NCI-H2196 (cell line): ENCODE measurements around the gene LNX1.
"Not testable (repeated sequence)": the region's sequence is repeated elsewhere in the genome, so short reads cannot be mapped to it uniquely, and the experiment has no call there.

Experiments used
- DNase-seq: peaks from one replicate; lab custom pipeline; 2025; ENCODE audit not compliant: unreplicated experiment; lab: John Stamatoyannopoulos, UW

Gene LNX1

DNA sequence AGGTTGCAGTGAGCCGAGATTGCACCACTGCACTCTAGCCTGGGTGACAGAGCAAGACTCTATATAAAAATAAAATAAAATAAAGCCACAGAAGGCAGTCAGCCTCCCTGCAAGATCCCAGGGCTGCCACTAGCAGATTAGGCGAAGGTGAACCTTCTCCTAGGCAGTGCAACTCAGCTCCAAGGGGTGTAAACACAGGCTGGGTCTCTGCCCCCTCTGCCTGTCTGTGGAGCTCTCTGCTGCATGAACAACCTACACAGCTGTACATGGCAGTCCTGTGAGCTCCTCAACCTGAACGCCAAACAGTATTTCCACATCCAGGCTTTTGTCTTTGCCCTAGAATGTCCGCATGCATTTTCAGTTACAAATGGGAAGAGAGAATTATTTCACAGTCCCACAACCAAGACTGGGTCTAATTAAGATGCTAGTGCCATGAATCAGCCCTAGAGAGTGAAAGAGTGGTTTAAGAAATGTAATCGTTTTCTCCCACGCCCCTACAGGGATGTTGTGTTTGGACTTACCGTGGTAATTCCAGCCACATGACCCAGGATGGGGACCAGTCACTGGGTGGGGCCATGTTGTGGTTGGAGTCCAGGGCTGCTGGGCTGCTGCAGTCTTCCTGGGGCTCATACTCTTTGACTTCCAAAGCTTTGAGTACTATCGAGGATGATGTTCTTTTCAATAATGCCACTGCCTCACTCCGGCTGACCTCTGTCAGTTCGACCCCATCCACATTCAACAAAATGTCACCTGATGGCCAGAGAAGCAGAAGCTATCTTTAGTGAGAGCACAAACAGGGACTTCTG, 114.9 kb downstream of the LNX1 start:
- DNase-seq, result no peak

DNA sequence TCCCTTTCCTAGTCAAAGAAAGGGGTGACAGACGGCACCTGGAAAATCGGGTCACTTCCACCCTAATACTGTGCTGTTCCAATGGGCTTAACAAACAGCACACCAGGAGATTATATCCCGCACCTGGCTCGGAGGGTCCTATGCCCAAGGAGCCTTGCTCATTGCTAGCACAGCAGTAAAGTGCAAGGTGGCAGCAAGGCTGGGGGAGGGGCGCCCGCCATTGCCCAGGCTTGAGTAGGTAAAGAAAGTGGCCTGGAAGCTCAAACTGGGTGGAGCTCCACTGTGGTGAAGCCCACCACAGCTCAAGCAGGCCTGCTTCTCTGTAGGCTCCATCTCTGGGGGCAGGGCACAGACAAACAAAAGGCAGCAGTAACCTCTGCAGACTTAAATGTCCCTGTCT, 124.7 kb downstream of the LNX1 start:
- not testable (repeated sequence) for DNase-seq

DNA sequence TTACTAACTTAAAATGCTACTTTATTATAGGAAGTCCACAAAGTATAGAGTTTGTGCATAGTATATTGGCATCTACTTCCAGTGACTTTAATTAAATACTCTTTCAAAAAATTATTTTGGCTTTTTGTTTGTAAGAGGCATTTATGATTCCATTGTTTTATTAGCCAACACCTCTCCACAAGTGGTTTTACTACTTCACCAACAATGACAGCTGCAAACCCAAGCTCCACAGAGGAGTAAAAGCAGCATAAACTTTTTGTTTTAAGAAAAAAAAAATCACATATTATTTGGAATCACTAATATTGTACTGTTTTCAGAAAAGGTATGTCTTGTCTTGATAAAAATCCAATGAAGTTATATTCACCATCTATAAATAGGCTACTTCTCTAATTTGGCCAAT, 125.4 kb downstream of the LNX1 start:
- no peak for DNase-seq

DNA sequence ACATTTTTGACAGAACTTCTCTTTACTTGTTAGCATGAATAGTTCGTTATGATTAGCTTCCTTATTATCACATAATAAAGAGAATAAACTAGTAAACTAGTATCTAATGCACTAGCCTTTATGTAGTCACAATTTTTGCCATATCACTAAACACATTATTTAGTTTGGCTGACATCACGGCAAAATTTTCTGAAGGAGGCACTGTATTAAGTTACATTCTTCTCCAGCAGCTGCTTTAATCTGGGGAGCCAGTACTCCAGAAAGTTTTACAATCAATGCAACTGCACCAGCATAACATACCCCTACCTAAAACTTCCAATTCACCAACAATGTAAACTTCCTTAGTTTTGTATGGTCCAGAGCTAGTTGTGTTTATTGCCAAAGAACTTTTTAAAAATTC, 126.0 kb downstream of the LNX1 start:
- no peak for DNase-seq

DNA sequence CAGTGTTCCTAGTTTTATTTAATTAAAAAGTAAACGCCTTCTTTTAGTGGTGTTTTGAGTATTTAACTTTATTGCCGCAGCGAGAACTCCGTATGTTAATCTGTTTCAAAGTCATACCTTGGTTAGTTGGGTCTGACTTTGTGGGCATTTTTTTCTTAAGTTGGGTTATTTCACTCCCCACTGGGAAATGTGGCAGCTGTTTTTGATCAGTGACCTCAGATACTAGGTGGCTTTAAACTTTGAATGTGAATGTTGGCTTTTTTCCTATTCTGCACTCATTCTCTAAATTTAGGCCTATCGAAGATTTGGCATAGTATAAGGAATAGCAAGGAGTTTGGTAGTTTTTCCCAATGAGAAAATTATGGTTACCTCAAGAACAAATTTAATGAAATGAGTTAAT, 127.9 kb downstream of the LNX1 start:
- no peak for DNase-seq

DNA sequence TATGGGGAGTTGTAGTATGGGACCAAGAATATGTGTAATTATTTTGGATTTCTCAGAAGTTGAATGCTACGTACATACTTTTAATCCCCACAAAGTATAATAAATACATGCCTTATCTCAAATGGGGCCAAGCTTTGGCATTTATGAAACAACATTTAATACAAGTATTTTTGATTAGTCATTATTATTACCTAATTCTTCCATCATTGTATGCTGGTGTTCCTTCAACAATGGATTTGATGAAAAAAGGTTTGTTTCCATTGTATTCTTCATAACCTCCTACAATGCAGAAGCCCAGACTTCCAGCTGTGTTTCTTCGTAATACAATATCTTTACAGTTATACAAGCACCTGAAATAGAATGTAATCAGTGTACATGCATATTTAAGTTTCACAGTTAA, 130.0 kb downstream of the LNX1 start:
- no peak for DNase-seq

DNA sequence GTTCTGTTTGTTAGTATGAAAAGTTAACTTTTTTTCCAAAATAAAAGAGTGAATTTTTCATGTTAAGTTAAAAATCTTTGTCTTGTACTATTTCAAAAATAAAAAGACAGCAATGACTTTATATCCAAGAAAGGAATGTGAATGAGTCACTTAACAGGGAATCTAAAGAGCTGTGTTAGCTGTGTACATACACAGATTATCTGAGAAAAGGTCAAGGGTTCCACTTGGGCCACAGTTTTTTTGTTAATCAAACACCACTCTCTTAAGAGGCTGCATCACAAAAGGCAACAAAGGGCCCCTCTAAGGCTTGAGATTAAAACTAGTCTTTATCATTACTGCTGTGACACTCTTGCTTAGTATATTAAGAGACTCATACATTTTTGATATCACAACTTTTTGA, 131.7 kb downstream of the LNX1 start:
- DNase-seq, result no peak

DNA sequence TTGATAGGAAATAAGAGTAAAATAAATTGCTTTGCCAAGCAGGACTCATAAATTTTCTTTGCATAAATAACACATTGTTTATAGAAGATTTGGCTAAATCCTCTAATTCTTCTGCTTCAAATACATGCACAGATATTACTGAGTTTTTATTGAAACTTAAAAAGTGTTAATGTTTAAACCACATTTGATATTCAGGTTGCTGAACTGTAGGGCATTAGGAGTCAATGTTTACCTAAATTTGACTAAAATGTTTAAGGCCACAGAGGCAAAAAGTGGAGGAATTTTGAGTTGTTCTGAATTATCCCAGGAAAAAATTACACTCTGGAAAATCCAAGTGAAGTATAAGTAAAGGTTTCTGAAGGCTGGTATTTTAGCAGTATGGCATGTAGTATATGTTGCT, 135.1 kb downstream of the LNX1 start:
- DNase-seq, result no peak

DNA sequence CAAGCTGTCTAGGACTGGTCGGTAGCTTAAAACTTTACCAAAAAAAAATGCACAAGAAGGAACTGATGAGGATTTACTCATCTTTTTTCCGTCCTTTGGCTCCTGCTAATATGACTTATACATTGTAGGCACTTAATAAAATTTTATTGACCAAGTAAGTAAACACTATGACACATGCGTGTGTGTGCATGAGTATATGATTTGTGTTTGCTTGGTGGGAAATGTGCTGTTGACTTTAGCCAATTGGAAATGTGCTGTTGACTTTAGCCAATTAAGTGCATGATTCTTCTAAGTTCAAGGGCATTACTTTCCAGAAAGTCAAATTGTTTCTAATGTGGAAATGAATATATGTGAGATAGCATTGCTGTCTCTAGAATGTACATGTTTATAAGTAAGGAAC, 135.5 kb downstream of the LNX1 start:
- DNase-seq, result no peak

DNA sequence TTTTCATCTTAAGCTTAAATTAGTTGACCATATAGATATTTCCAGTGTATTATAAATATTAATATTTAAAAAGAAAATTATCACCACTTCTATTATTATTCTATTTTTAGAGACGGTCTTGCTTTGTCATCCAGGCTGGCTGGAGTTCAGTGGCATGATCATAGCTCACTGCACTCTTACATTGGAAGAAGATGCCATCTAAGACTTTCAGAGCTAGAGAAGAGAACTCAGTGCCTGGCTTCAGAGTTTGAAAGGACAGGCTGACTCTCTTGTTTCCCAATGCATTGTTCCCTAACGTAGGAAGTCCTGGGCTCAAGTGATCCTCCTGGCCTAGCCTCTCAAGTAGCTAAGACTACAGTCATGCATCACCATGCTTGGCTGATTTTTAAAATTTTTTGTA, 137.9 kb downstream of the LNX1 start:
- no peak for DNase-seq

DNA sequence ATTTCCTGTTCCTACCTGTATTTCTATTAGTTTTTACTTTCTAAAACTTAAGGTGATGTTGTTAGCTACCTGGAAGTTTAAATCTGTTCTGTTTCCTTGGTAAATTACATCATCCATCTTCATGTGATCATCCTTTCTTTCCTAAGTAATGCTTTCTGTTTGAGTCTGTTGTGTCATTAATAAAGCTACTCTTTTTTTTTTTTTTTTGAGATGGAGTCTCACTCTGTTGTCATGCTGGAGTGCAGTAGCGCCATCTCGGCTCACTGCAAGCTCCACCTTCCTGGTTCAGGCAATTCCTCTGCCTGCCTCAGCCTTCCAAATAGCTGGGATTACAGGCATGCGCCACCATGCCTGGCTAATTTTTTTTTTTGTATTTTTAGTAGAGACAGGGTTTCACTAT, 140.5 kb downstream of the LNX1 start:
- DNase-seq, result no peak

DNA sequence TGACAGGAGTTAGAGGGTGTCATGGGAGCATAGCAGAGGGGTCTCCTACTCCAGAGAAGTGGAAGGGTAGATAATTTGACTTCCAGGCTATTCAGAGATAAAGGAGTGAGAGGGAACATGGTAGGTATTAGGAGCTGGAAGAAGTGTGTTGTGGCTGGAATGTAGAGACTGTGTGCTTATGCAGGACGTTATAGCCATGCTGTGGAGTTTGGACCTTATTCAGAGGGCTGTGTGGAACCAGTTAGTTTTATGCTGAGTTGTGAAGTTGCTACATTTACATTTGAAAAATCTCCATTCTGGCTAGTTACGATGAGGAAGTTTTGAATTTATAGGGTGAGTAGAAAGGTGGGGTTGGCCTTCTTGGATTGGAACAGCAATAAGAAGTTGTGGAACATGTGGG, 146.3 kb downstream of the LNX1 start:
- no peak for DNase-seq

DNA sequence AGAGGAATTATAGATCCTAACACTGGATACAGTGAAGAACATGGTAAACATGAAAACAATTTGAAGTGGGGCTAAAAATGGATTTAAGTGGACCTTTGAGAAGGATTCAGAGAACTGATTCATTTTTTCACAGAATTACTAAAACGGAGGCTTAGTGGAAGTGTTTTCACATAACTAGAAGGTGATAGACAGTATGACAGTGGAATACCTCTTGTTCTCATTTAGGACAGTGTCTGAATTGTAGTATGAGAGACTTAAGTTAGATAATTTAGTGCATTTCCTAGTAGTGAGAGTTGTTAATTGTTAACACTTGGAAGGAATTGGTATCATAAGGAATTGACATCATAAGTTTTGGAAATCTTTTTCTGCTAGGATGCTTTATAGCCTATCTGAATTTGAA, 149.7 kb downstream of the LNX1 start:
- no peak for DNase-seq

DNA sequence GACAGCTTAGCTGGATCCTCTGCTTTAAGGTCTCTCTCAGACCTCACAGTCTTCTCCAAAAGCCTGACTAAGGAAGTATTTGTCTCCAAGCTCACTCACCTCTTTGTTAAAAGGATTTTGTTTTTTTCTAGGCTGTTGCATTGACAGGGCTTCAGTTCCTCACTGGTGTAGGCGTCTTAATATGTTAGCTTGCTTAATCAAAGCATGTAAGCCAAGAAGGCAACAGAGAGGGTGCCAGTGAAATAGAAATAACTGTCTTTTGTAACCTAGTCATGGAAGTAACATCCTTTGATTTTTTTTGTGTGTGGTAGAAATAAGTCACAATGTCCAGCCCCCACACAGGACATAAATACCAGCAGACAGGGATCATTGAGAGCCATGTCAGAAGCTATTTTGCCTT, 155.0 kb downstream of the LNX1 start:
- no peak for DNase-seq

DNA sequence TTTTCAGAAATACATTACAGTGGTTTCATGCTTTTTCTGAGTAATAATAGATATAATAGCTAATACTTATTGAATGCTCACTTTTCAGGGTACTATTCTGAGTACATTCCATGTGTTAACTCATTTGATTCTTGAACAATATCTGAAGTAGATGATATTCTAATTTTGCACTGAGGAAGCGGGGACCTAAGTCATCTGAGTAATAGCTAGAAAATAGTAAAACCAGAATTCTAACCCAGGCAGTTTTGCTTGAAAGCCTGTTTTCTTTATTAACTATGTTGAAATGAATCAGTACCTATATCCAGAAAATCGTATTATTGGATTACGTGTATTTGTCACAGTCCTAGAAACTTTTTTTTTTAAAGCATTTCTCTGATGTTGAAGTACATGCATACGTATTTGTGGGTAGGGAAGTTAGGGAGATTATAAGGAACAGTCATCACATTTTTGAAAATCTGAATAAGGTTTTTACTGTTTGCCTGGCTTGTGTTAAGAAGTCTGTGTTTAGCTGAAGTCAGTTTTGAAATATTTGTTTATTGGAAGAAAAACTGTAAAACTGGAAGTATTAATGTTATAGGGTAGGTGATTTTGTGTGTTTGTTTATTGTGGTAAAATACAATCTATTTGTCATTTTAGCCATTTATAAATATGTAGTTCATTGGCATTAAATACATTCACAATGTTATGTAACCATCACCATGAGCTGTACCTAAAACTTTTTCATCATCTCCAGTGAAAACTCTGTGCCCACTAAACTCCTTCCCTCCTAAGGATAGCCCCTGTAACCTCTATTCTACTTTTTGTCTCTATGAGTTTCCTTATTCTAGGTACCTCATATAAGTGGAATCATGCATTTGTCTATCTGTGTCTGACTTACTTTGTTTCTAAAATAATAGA, 158.5 kb downstream of the LNX1 start:
- DNase-seq, result no peak

DNA sequence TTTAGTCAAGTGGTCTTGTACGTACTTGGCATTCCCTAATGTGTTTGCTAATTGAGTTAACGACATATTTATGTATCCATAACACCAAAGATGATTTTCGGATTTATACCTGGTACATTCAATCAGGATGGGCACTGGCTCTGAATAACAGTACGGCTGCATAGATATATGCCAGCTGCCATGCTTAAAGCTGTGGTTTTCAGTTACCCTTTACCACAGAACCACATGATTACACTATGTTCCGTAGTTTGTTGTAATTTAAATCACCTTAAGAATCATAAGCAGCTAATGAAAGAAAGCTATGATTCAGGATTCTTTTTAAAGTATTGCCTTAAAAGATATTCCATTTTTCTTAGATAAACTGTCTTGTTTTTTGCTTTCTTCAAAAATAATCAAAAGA, 160.2 kb downstream of the LNX1 start:
- DNase-seq, result no peak

DNA sequence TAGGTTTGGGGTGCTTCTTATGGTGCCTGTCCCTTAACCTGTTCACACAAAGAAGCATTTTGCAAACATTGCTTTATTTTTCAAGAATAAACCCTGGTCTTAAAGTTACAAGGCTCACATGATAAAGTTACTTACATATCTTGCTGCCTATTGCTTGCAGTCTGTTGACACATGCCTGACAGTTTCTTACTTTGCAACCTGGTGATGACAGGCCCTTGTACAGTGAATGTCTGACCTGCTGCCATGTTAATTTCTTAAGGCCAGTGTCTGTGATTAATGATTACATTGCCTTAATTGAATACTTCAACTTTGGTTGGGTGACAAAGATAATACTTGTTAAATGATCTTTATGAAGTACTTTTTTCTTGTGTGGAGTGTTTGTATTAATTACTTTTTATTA, 163.9 kb downstream of the LNX1 start:
- no peak for DNase-seq

DNA sequence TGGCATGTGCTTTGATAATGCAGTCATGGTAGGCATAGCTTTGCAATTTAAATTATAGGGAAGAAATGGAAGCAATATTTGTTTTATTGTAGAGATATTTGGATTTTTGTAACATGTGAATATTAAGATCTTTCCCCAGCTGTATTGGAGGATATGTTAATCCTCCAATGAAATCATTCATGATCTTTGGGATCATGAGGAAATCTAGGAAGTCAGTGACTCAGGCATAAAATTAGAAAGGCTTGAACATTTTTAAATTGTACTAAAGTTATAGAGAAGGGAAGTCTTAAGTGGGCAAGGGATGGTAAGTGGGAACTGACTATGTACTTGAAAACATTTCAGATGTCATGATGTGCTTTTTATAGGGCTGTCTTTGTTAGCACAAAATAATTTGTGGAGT, 167.0 kb downstream of the LNX1 start:
- no peak for DNase-seq

DNA sequence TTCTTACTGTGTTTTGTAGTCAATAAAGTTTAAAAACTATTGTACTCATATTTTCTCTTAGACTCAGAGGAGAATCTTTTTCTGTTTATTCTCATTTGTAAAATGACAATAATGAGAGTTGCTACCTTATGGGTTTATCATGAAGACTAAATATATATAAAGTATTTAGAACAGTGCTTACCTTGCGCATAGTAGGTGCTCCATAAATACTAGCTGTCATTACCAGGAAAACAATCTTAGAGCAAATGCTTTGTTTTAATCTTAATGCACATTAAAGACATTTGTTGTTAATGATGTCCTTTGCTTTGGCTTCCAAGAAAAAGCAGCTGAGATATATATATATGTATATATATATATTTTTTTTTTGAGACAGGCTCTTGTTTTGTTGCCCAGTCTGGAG, 168.9 kb downstream of the LNX1 start:
- DNase-seq, result no peak

DNA sequence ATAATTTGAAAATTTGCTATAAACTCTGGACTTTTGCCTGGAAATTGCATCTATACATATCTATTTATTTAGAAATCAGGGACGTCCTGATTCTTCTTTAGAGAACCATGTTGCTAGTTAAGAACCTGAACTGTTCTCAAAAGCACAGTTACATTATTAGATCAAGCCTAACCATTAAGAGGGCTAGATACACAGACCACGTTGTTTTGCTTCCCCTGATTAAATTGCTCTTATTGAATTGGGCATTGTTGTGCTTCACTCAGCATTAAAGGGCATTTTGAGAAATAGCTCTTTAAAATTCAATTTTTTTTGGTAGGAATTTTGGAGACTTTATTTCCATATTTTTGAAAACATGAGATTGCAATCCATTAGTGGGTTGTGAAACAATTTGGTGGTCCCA, 169.5 kb downstream of the LNX1 start:
- no peak for DNase-seq

DNA sequence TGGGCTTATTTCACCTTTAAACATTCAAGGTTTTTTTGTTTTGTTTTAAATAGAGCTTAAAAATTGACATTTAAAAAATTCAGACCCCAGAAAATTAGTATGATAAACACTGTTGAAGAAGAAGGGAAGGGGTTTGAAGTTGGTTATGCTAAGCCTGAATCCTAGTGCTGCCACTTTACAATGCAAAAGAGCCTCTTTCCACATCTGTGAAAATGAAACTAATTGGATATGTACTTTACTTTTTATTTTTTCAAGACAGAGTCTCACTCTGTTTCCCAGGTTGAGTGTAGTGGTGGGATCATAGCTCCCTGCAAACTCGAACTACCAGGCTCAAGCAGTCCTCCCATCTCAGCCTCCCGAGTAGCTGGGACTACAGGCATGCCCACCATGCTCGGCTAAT, 172.1 kb downstream of the LNX1 start:
- no peak for DNase-seq

DNA sequence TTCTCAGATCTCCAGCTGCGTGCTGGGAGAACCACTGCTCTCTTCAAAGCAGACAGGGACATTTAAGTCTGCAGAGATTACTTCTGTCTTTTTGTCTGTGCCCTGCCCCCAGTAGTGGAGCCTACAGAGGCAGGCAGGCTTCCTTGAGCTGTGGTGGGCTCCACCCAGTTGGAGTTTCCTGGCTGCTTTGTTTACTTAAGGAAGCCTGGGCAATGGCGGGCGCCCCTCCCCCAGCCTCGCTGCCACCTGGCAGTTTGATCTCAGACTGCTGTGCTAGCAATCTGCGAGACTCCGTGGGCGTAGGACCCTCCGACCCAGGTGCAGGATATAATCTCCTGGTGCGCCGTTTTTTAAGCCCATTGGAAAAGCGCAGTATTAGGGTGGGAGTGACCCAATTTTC, 181.8 kb downstream of the LNX1 start:
- not testable (repeated sequence) for DNase-seq
